ENCODE measurements around the gene TYMS.

TYMS gene

DNA sequence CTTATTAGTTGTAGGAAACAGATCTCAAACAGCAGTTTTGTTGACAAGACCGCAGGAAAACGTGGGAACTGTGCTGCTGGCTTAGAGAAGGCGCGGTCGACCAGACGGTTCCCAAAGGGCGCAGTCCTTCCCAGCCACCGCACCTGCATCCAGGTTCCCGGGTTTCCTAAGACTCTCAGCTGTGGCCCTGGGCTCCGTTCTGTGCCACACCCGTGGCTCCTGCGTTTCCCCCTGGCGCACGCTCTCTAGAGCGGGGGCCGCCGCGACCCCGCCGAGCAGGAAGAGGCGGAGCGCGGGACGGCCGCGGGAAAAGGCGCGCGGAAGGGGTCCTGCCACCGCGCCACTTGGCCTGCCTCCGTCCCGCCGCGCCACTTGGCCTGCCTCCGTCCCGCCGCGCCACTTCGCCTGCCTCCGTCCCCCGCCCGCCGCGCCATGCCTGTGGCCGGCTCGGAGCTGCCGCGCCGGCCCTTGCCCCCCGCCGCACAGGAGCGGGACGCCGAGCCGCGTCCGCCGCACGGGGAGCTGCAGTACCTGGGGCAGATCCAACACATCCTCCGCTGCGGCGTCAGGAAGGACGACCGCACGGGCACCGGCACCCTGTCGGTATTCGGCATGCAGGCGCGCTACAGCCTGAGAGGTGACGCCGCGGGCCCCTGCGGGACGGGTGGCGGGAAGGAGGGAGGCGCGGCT lies at the start of gene TYMS:
TYMS (plus strand) TSS at position 343 of the 690 bp plus-strand sequence; CDS start at position 433, 90 bp downstream.
- peak; percentile 66 for DNase-seq (ENCODE audit: low read depth)

DNA sequence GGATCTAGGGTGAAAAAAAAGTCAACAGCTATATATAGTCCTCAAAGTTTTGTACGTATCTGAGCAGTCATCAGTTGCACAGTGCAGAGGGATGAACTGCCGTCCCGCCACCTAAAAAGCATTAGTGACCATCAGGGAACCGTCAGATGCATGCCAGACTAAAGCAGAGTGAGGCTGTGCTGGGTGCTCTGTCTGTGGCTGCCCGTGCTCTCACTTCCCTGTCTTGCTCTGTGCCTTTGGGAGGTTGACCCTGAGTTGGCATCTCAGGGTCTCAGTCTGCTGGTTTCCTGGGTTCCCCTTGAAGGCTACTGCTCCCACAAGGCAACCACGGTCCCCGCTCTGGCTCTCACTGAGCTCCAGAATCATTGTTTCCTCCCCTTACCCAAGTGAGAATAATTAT lies 49.5 kb upstream of the TYMS start:
- no peak for DNase-seq (ENCODE audit: low read depth)

- DNase-seq (ENCODE audit: low read depth) = no peak
Observed at GRCh38 chr18:610214-610928, 47.1 kb upstream of the TYMS start.

- DNase-seq (ENCODE audit: low read depth) = no peak
Observed at GRCh38 chr18:612156-612555, 45.3 kb upstream of the TYMS start.

- DNase-seq (ENCODE audit: low read depth) = no peak
Observed at GRCh38 chr18:614193-614592, 43.3 kb upstream of the TYMS start.

- DNase-seq (ENCODE audit: low read depth) = no peak
Observed at GRCh38 chr18:615092-615521, 42.3 kb upstream of the TYMS start.

GRCh38 chr18:615773-616172 lies 41.7 kb upstream of the TYMS start:
- no peak for DNase-seq (ENCODE audit: low read depth)

GRCh38 chr18:616380-616995 lies 41.0 kb upstream of the TYMS start:
- DNase-seq (ENCODE audit: low read depth) = no peak

- DNase-seq (ENCODE audit: low read depth) = no peak
Observed at GRCh38 chr18:617970-618504, 39.4 kb upstream of the TYMS start.

DNA sequence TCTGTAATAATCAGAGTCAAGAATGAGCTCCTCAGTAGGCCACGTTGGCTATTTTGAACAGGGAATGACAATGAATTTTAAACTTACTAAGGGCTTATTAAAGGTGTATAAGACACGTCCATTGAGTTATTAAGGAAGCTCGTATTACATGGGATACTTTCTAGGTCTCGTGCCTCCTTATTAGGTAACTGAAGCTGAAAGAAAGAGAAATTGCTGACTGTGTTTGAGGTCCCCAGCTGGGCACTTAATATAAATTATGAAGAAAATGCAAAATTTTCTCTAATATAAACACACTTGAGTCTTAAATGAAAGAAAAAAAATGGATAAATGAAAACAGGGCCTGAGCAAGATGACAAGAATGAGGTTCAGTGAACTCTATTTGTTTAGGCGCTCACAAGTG lies 38.8 kb upstream of the TYMS start:
- DNase-seq (ENCODE audit: low read depth) = no peak

- DNase-seq (ENCODE audit: low read depth) = no peak
Observed at GRCh38 chr18:621291-622043, 36.0 kb upstream of the TYMS start.

GRCh38 chr18:622289-622688 lies 35.2 kb upstream of the TYMS start:
- DNase-seq (ENCODE audit: low read depth) = no peak

- peak; percentile 41 for DNase-seq (ENCODE audit: low read depth)
Observed at GRCh38 chr18:623761-624620, 33.5 kb upstream of the TYMS start.

GRCh38 chr18:627231-627630 lies 30.2 kb upstream of the TYMS start:
- DNase-seq (ENCODE audit: low read depth) = no peak

GRCh38 chr18:629269-630150 lies 27.9 kb upstream of the TYMS start:
- DNase-seq (ENCODE audit: low read depth) = no peak

GRCh38 chr18:631560-631959 lies 25.9 kb upstream of the TYMS start:
- DNase-seq (ENCODE audit: low read depth) = no peak

GRCh38 chr18:634551-635045 lies 22.9 kb upstream of the TYMS start:
- DNase-seq (ENCODE audit: low read depth) = no peak

- DNase-seq (ENCODE audit: low read depth) = no peak
Observed at GRCh38 chr18:635171-635570, 22.3 kb upstream of the TYMS start.

DNA sequence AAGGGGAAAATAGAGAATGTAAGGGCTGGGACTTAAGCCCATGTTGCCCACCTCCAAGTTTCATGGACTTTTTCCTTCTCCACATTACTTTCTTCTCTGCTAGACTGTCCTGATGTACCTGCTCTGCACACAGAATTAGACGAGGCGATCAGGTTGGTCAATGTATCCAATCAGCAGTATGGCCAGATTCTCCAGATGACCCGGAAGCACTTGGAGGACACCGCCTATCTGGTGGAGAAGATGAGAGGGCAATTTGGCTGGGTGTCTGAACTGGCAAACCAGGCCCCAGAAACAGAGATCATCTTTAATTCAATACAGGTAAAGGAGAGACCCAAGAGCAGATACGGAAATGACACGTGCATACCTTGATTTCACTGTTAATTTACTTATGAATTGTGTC lies 16.2 kb upstream of the TYMS start:
- no peak for DNase-seq (ENCODE audit: low read depth)

- DNase-seq (ENCODE audit: low read depth) = no peak
Observed at GRCh38 chr18:644395-645004, 13.0 kb upstream of the TYMS start.

Measured in activated T-cell treated with anti-CD3 and anti-CD28 coated beads for 48 hours (primary cell).